Osteoblast (primary cell): Measurements from ENCODE around the gene SHTN1. TPM values are rescaled to one million over a fixed set of nuclear protein-coding genes. Genes with fewer than 3 reads are reported as not detected.

ENCODE experiments used
- DNase-seq: peaks from one replicate; pipeline ENCODE4 v3.0.0; 2011; ENCODE audit warnings: low spot score, mixed read lengths; ENCODE audit not compliant: insufficient read length; ENCODE audit errors: missing footprints
- H2AFZ ChIP-seq: 2 replicates; pipeline ENCODE4 v1.6.0; 2011; ENCODE audit warnings: mild to moderate bottlenecking, low read length
- H3K27ac ChIP-seq: 2 replicates; pipeline ENCODE4 v1.5.1; 2011; ENCODE audit warnings: mild to moderate bottlenecking, low read depth, low read length, moderate library complexity
- H3K27me3 ChIP-seq: 2 replicates; pipeline ENCODE4 v1.6.0; 2012; ENCODE audit warnings: mild to moderate bottlenecking, control low read depth, inconsistent platforms, low read length, moderate library complexity; ENCODE audit not compliant: insufficient read depth
- H3K36me3 ChIP-seq: 2 replicates; pipeline ENCODE4 v1.5.1; 2011; ENCODE audit warnings: mild to moderate bottlenecking, low read length, control low read depth, moderate library complexity; ENCODE audit not compliant: insufficient read depth
- H3K4me1 ChIP-seq: 2 replicates; pipeline ENCODE4 v1.5.1; 2011; ENCODE audit warnings: mild to moderate bottlenecking, low read length, control low read depth, moderate library complexity; ENCODE audit not compliant: insufficient read depth
- H3K4me2 ChIP-seq: 2 replicates; pipeline ENCODE4 v1.6.0; 2011; ENCODE audit warnings: mild to moderate bottlenecking, low read length; ENCODE audit not compliant: insufficient read depth
- H3K4me3 ChIP-seq: fragments of 200-600 bp; sonication (generic); 3 replicates; pipeline ENCODE4 v1.5.1; 2012; ENCODE audit warnings: mild to moderate bottlenecking, low read length, inconsistent platforms; ENCODE audit not compliant: insufficient read depth
- H3K79me2 ChIP-seq: 2 replicates; pipeline ENCODE4 v1.6.0; 2012; ENCODE audit warnings: mild to moderate bottlenecking, low read length, control low read depth, inconsistent platforms; ENCODE audit not compliant: insufficient read depth
- H3K9me3 ChIP-seq: 2 replicates; pipeline ENCODE4 v1.5.1; 2011; ENCODE audit warnings: low read depth, low read length, control low read depth
- H4K20me1 ChIP-seq: 2 replicates; pipeline ENCODE4 v1.6.0; 2012; ENCODE audit warnings: mild to moderate bottlenecking, low read length, control low read depth; ENCODE audit not compliant: insufficient read depth
- CTCF ChIP-seq: IDR thresholded peaks from 2 replicates; pipeline ENCODE4 v1.5.1; 2011; ENCODE audit warnings: mild to moderate bottlenecking, low read depth, low read length, moderate library complexity; ENCODE audit errors: extremely low read depth
- total RNA-seq: library from RNA; depleted of rRNA; stranded (reverse); fragments of >200 nt; gene quantifications from 2 replicates; pipeline ENCODE4 v1.2.3, GENCODE V29; 2012

The SHTN1 gene
- total RNA-seq, 1 donor = 2.2 TPM

GRCh38 chr10:116909307-116909706 lies 95.7 kb downstream of the SHTN1 start:
- Histone ChIP-seq H4K20me1 (no peaks in the 10 kb centered on the region), H3K9me3 (no peaks in the 10 kb centered on the region), H3K27me3 (no peaks in the 10 kb centered on the region), H2AFZ (no peak overlapping the region), H3K4me3 (no peak overlapping the region), H3K4me2 (no peak overlapping the region), H3K36me3 (no peaks in the 10 kb centered on the region), H3K79me2 (no peaks in the 10 kb centered on the region), H3K4me1 (no peaks in the 10 kb centered on the region), H3K27ac (no peak overlapping the region)
- TF ChIP-seq CTCF = no peak
- no peak for DNase-seq

GRCh38 chr10:116907245-116907987 lies 97.6 kb downstream of the SHTN1 start:
- H3K4me2 ChIP-seq = no peak overlapping the region
- no peak for TF ChIP-seq CTCF
- no peak overlapping the region for H3K4me3 ChIP-seq
- no peak overlapping the region for H2AFZ ChIP-seq
- H3K79me2 ChIP-seq = no peaks in the 10 kb centered on the region
- no peak overlapping the region for H3K27ac ChIP-seq
- no peaks in the 10 kb centered on the region for H3K9me3 ChIP-seq
- H3K36me3 ChIP-seq = no peaks in the 10 kb centered on the region
- H3K27me3 ChIP-seq = no peaks in the 10 kb centered on the region
- no peak for DNase-seq
- no peaks in the 10 kb centered on the region for H4K20me1 ChIP-seq
- H3K4me1 ChIP-seq = no peaks in the 10 kb centered on the region

- DNase-seq = no peak
- no peaks in the 10 kb centered on the region for H3K27me3 ChIP-seq
- no peak overlapping the region for H3K4me3 ChIP-seq
- no peaks in the 10 kb centered on the region for H3K9me3 ChIP-seq
- no peaks in the 10 kb centered on the region for H3K79me2 ChIP-seq
- H3K27ac ChIP-seq = no peak overlapping the region
- H4K20me1 ChIP-seq = no peaks in the 10 kb centered on the region
- H3K36me3 ChIP-seq = no peaks in the 10 kb centered on the region
- TF ChIP-seq CTCF = no peak
- no peaks in the 10 kb centered on the region for H3K4me1 ChIP-seq
- H2AFZ ChIP-seq = no peak overlapping the region
- H3K4me2 ChIP-seq = no peak overlapping the region
Observed at GRCh38 chr10:116905845-116906210, 99.2 kb downstream of the SHTN1 start.

- Histone ChIP-seq H3K27me3 (no peaks in the 10 kb centered on the region), H3K4me3 (no peak overlapping the region), H3K27ac (no peak overlapping the region), H3K4me2 (no peak overlapping the region), H3K9me3 (no peaks in the 10 kb centered on the region), H4K20me1 (no peaks in the 10 kb centered on the region), H3K79me2 (no peaks in the 10 kb centered on the region), H2AFZ (no peak overlapping the region), H3K4me1 (no peaks in the 10 kb centered on the region), H3K36me3 (no peaks in the 10 kb centered on the region)
- TF ChIP-seq CTCF = no peak
- no peak for DNase-seq
Observed at GRCh38 chr10:116899626-116900025, 105.4 kb downstream of the SHTN1 start.
